SK-N-SH treated with all-trans-retinoic acid at 6 μM for 48 hours (cell line): ENCODE measurements around the gene UTF1.

Source experiments
- ATAC-seq: fragments of 200-7000 bp; cut with Tn5 transposase; 3 replicates; pipeline ENCODE4 v1.9.1; 2020; ENCODE audit warnings: mild to moderate bottlenecking, moderate library complexity
- ARNTL ChIP-seq: fragments of 450-650 bp; formaldehyde crosslinking; IDR thresholded peaks from 2 replicates; pipeline ENCODE4 v1.5.0; 2020; ENCODE audit warnings: low read depth, mild to moderate bottlenecking, moderate library complexity, borderline replicate concordance
- CSDC2 ChIP-seq: fragments of 250-450 bp; sonication (Bioruptor Pico); IDR thresholded peaks from 2 replicates; pipeline ENCODE4 v1.5.0; 2020; ENCODE audit warnings: mild to moderate bottlenecking, moderate library complexity
- CSRNP3 ChIP-seq: fragments of 250-450 bp; sonication (Bioruptor Pico); IDR thresholded peaks from 2 replicates; pipeline ENCODE4 v1.5.1; 2021; ENCODE audit warnings: mild to moderate bottlenecking, moderate library complexity
- ESRRG ChIP-seq: fragments of 250-450 bp; sonication (Bioruptor Pico); IDR thresholded peaks from 2 replicates; pipeline ENCODE4 v1.6.1; 2021; ENCODE audit warnings: mild to moderate bottlenecking
- GLIS3 ChIP-seq: fragments of 250-450 bp; sonication (Bioruptor Pico); IDR thresholded peaks from 2 replicates; pipeline ENCODE4 v1.5.0; 2020; ENCODE audit warnings: mild to moderate bottlenecking, moderate library complexity
- ISL1 ChIP-seq: fragments of 250-450 bp; sonication (Bioruptor Pico); IDR thresholded peaks from 2 replicates; pipeline ENCODE4 v2.1.2; 2022; ENCODE audit warnings: mild to moderate bottlenecking, moderate library complexity
- RARB ChIP-seq: fragments of 250-450 bp; sonication (Bioruptor Pico); IDR thresholded peaks from 2 replicates; pipeline ENCODE4 v1.8.0; 2021; ENCODE audit warnings: mild to moderate bottlenecking, moderate library complexity
- TCF4 ChIP-seq: fragments of 250-450 bp; sonication (Bioruptor Pico); IDR thresholded peaks from 2 replicates; pipeline ENCODE4 v1.8.0; 2021; ENCODE audit warnings: mild to moderate bottlenecking, moderate library complexity, borderline replicate concordance
- TOX ChIP-seq: fragments of 250-450 bp; sonication (Bioruptor Pico); IDR thresholded peaks from 2 replicates; pipeline ENCODE4 v1.8.0; 2021; ENCODE audit warnings: mild to moderate bottlenecking, moderate library complexity, borderline replicate concordance
- ZC3H10 ChIP-seq: fragments of 250-450 bp; sonication (Bioruptor Pico); IDR thresholded peaks from 2 replicates; pipeline ENCODE4 v1.5.1; 2021; ENCODE audit warnings: mild to moderate bottlenecking, moderate library complexity
- ZFP30 ChIP-seq: fragments of 450-650 bp; formaldehyde crosslinking; IDR thresholded peaks from 2 replicates; pipeline ENCODE4 v1.5.0; 2022; ENCODE audit warnings: mild to moderate bottlenecking, moderate library complexity
- ZNF565 ChIP-seq: fragments of 450-650 bp; formaldehyde crosslinking; conservative IDR thresholded peaks from 2 replicates; pipeline ENCODE4 v1.5.0; 2020; ENCODE audit warnings: low read depth, mild to moderate bottlenecking, moderate library complexity
- ZNF70 ChIP-seq: fragments of 450-650 bp; formaldehyde crosslinking; IDR thresholded peaks from 2 replicates; pipeline ENCODE4 v1.5.0; 2020; ENCODE audit warnings: mild to moderate bottlenecking, moderate library complexity
- ZNF8 ChIP-seq: fragments of 450-650 bp; formaldehyde crosslinking; IDR thresholded peaks from 2 replicates; pipeline ENCODE4 v1.5.0; 2020; ENCODE audit warnings: mild to moderate bottlenecking, moderate library complexity
- TF ChIP-seq, protein P1 (sequence below): fragments of 250-450 bp; sonication (Bioruptor Pico); IDR thresholded peaks from 2 replicates; pipeline ENCODE4 v1.8.0; 2020; ENCODE audit warnings: mild to moderate bottlenecking, moderate library complexity, borderline replicate concordance
- TF ChIP-seq, protein P2 (sequence below): fragments of 250-450 bp; sonication (Bioruptor Pico); IDR thresholded peaks from 2 replicates; pipeline ENCODE4 v1.5.0; 2020; ENCODE audit warnings: mild to moderate bottlenecking, moderate library complexity
- TF ChIP-seq, protein P3 (sequence below): fragments of 250-450 bp; sonication (Bioruptor Pico); IDR thresholded peaks from 2 replicates; pipeline ENCODE4 v1.5.1; 2020; ENCODE audit warnings: low read depth, mild to moderate bottlenecking, moderate library complexity

UTF1 gene

DNA sequence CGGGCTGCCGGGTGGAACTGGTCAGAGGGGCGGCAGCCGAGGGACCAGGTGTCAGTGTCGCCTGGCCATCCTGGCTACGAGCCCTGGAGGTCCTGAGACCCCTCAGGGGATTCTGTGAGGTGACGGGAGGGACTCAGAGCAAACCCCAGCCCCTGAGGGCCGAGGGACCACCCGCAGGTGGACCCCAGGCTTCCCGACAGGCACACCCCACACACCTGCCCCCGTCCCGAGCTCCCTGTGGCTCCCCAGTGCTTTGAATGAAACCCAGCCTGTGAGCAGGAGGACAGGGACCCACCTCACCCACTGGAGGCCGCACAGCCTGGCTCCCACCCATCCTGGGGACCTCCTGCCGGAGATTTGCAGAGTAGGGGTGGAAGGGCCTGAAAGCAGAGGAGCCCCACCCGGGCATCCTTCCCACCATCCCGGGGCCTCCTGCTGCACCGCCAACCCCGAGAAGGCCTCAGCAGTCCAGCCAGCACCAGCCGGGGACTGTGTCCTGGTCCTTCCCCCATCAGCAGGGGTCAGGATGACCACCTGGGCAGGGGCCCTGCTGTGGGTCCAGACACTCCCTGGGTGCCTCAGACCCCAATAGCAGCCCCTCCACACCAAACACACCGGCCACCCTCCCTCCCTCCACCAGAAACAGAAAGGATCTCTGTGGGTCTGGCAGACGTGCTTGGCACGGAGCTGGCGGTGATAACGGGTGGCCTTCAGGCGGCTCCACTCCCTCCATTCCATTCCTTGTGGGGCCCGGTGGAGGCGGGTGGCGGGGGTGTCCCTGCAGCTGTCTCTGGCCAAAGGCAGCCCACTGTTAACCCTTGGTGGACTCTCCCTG is 21.6 kb downstream of the UTF1 start:
- no peak; the same call in 2 of the 3 replicates for ATAC-seq
- TF ChIP-seq TCF4 (no peak), ZFP30 (CRISPR knock-in tag) (no peak), ZNF565 (no peak), GLIS3 (CRISPR knock-in tag) (no peak), ZNF8 (no peak), ISL1 (no peak), ZNF70 (no peak), ZC3H10 (CRISPR knock-in tag) (no peak), CSRNP3 (no peak)

DNA sequence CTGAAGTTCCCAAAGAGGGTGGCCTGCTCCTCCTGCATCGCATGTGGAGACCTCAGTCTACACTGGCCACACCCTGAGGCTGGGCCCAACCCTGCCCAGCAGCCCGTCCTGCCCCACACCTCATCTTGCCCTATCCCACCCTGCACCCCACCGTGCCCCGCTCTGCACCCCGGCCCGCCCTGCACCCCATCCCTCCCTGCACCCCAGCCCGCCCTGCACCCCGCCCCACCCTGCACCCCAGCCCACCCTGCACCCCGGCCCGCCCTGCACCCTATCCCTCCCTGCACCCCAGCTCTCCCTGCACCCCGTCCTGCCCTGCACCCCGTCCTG is 22.2 kb downstream of the UTF1 start:
- no peak for ATAC-seq
- TF ChIP-seq, protein P1, sequence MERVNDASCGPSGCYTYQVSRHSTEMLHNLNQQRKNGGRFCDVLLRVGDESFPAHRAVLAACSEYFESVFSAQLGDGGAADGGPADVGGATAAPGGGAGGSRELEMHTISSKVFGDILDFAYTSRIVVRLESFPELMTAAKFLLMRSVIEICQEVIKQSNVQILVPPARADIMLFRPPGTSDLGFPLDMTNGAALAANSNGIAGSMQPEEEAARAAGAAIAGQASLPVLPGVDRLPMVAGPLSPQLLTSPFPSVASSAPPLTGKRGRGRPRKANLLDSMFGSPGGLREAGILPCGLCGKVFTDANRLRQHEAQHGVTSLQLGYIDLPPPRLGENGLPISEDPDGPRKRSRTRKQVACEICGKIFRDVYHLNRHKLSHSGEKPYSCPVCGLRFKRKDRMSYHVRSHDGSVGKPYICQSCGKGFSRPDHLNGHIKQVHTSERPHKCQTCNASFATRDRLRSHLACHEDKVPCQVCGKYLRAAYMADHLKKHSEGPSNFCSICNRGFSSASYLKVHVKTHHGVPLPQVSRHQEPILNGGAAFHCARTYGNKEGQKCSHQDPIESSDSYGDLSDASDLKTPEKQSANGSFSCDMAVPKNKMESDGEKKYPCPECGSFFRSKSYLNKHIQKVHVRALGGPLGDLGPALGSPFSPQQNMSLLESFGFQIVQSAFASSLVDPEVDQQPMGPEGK: no peak

DNA sequence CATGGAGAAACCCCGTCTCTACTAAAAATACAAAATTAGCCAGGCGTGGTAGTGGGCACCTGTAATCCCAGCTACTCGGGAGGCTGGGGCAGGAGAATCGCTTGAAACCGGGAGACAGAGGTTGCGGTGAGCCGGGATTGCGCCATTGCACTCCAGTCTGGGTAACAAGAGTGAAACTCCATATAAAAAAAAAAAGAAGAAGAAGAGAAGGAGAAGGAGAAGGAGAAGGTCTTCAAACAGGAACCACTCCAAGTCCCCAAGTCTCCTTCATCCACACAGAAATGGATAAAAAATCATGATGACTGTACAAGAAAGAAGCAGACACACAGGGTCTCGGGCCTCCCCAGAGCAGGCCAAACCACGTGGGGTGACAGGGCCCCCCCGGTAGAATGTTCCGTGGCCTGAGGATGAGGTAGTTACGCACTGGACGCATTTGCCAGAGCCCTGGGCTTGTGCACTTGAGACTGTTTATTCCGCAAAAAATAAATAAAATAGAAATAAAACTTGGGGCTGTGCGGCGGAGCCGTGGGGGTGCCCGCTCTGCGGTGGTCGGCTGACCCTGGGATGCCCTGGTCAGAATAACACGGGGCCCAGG is 23.4 kb downstream of the UTF1 start:
- no peak for ATAC-seq
- no peak for TF ChIP-seq CSDC2 (CRISPR knock-in tag)
- TF ChIP-seq ZNF565: no peak
- TF ChIP-seq, all 23 proteins: peak for 0

DNA sequence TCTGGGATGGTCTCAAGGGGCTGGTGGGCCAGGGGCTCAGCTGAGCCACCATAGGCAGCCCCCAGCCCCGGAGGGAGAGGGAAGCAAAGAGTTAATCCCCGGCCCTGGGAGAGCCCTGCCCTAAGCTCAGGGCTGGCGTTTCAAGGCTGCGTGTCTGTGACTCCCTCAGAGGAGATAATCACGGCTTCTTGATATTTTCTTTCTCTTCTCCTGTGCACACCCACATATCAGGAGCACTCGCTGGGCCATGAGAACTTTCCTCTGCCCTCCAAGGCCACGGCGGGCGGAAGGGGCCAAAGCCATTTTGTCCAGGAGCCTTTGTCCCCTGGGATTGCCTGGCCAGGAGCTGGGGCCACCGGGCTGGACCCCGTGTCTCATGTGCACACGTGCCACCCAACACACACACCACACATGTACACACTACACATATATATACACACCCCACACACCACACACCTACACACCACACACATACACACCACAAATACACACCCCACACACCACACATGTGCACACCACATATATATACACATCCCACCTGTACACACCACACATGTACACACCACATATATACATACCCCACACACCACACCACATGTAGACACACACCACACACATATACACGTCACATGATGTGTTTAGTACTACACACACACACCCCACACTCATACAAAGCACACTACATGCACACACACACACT is 24.6 kb downstream of the UTF1 start:
- TF ChIP-seq TOX (CRISPR knock-in tag): no peak
- no peak for TF ChIP-seq RARB (CRISPR knock-in tag)
- no peak for TF ChIP-seq ZNF565
- no peak for TF ChIP-seq ESRRG (CRISPR knock-in tag)
- TF ChIP-seq ZNF8: no peak
- no peak for TF ChIP-seq ISL1
- TF ChIP-seq, all 23 proteins: peak for 0
- no peak for ATAC-seq

- TF ChIP-seq ZC3H10 (CRISPR knock-in tag): no peak
- TF ChIP-seq ARNTL (CRISPR knock-in tag): no peak
- no peak for ATAC-seq
Measured at GRCh38 chr10:133255323-133255722, 25.3 kb downstream of the UTF1 start.

DNA sequence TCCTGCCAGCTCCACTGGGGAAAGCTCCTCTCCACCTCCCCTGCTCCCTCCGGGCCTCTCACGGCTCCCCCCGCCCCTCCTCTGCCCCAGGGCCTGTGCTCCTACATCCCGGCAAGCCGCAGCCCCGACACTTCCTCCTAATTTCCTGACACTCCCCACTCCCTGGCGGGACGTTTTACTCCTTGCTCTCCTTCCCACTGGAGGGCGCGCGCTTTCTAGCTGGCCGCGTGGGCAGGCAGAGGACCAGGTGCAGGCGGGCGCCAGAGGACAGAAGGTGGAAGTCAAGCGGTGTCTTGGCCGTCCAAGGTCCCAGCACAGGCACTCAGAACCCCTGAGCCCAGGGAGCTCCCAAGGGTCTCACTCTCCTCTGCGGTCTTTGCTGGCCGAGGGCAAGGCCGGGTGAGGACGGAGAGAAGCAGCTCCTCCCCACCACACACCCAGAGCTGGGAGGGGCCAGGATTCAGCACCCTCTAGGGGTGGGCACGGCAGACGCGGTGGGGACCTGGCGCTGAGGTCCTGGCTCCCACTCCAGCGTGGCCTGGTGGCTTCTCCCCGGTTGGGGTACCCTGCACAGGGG is 27.6 kb downstream of the UTF1 start:
- TF ChIP-seq ZNF8 (no peak), ARNTL (CRISPR knock-in tag) (no peak), ESRRG (CRISPR knock-in tag) (no peak), ZNF565 (no peak), GLIS3 (CRISPR knock-in tag) (no peak), CSDC2 (CRISPR knock-in tag) (no peak)
- TF ChIP-seq, protein P2, sequence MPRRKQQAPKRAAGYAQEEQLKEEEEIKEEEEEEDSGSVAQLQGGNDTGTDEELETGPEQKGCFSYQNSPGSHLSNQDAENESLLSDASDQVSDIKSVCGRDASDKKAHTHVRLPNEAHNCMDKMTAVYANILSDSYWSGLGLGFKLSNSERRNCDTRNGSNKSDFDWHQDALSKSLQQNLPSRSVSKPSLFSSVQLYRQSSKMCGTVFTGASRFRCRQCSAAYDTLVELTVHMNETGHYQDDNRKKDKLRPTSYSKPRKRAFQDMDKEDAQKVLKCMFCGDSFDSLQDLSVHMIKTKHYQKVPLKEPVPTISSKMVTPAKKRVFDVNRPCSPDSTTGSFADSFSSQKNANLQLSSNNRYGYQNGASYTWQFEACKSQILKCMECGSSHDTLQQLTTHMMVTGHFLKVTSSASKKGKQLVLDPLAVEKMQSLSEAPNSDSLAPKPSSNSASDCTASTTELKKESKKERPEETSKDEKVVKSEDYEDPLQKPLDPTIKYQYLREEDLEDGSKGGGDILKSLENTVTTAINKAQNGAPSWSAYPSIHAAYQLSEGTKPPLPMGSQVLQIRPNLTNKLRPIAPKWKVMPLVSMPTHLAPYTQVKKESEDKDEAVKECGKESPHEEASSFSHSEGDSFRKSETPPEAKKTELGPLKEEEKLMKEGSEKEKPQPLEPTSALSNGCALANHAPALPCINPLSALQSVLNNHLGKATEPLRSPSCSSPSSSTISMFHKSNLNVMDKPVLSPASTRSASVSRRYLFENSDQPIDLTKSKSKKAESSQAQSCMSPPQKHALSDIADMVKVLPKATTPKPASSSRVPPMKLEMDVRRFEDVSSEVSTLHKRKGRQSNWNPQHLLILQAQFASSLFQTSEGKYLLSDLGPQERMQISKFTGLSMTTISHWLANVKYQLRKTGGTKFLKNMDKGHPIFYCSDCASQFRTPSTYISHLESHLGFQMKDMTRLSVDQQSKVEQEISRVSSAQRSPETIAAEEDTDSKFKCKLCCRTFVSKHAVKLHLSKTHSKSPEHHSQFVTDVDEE (CRISPR knock-in tag): no peak
- TF ChIP-seq, protein P1: no peak
- TF ChIP-seq, protein P3, sequence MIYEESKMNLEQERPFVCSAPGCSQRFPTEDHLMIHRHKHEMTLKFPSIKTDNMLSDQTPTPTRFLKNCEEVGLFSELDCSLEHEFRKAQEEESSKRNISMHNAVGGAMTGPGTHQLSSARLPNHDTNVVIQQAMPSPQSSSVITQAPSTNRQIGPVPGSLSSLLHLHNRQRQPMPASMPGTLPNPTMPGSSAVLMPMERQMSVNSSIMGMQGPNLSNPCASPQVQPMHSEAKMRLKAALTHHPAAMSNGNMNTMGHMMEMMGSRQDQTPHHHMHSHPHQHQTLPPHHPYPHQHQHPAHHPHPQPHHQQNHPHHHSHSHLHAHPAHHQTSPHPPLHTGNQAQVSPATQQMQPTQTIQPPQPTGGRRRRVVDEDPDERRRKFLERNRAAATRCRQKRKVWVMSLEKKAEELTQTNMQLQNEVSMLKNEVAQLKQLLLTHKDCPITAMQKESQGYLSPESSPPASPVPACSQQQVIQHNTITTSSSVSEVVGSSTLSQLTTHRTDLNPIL (CRISPR knock-in tag): no peak
- no peak for ATAC-seq
